Measurements from ENCODE around the gene ZNF865. TPM values are rescaled to one million over a fixed set of nuclear protein-coding genes. Genes with fewer than 3 reads are reported as not detected.
"Not testable (repeated sequence)": the region's sequence is repeated elsewhere in the genome, so short reads cannot be mapped to it uniquely, and the experiment has no call there.

The ZNF865 gene
- polyA plus RNA-seq (ENCODE audit: insufficient read length) = 7.6 TPM

DNA sequence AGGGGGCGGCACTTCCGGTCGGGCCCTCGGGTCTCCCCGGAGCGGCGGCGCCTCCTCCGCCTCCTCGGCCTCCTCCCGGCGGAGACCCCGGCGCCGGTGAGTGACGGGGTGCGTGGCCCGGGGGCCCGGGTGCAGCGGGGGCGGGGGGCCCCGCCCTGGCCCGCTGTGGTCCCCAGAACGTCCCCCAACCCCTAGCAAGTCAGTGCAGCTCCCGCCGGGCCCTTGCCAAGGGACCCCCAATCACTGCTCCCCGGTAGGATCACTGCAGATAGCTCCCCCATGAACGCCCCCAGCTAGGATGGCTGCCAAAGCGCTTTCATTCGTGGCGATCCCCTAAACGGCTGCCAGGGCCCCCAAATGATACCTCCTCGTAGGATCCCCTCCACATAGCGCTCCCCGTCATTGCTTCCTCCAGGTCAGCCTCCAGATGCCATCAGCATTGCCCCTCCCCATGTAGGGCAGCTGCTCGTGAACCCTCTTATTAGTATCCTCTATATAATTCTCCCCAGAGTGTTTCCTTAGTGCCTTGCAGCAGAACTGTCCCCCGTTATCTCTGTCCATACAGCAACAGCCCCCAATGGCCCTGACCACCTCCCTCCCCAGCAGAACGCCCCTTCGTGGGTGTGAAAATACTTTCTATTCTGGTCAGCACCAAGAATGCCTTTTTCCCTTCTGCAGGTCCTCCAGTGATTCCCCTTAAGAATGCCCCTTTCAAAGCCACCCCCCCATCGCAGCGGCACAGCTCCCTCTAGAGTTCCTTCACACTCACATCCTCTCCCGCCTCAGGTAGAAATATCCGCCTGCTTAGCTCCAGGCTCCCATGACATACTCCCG is at the start of gene ZNF865:
ZNF865 (plus strand) TSS at position 11 of the 834 bp plus-strand sequence. CDS start 7,972 bp downstream, outside the sequence.
- DNase-seq (ENCODE audit: low read depth) = no peak

DNA sequence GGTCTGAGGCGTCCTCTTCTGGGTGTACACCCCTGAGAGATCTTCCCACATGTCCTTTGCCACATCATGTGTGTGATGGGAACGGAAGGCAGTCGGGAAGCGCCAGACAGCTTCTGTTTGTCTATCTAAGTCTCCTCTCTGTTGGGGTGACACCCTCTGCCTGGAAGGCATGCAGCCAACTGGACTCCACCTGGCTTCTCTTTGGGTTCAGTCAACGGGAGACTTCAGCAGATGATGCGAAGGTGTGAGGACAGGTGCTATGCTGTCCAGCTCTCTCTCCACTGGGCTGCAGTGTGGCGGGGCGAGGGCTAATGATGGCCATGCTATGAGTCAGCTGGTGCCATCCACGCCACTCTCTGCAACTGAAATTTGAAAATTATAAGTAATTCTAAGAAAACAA is 45.8 kb upstream of the ZNF865 start:
- DNase-seq (ENCODE audit: low read depth) = no peak

DNA sequence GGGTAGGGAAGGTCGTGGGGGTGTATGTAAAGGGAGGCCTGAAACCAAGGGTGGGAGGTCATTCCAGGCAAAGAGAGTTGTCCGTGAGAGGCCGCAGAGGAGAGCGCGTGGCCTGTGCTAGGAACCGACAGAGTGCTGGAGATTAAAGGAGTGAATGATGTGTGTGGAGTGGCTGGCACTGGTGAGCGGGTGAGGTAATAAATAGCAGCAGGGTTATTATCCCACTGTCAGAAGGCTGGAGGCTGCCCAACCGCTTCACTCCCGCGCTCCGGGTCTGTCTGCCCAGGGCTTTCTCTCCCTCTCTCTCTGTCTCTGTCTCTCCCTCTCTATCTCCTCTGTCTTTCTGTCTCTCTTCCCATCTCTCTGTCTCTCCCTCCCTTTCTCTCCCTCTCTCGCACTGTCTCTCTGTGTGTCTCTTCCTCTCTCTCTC is 42.2 kb upstream of the ZNF865 start:
- DNase-seq (ENCODE audit: low read depth) = no peak

DNA sequence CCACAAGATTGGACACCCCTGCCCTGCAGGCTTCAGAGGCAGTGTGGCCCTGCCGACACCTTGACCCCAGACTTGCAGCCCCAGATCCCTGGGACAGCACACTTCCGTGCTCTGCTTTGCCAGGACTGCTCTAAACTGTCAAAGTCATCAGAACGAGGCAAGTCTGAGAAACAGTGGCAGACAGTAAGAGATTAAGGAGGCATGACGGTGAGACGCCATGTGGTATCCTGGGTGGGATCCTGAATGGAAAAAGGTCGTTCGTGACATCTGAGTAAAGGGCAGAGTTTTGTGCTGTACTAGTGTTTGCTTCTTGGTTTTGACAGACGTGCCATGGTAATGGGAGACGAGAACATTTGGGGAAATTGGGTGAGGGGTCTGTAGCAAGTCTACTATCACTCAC is 38.6 kb upstream of the ZNF865 start:
- no peak for DNase-seq (ENCODE audit: low read depth)

DNA sequence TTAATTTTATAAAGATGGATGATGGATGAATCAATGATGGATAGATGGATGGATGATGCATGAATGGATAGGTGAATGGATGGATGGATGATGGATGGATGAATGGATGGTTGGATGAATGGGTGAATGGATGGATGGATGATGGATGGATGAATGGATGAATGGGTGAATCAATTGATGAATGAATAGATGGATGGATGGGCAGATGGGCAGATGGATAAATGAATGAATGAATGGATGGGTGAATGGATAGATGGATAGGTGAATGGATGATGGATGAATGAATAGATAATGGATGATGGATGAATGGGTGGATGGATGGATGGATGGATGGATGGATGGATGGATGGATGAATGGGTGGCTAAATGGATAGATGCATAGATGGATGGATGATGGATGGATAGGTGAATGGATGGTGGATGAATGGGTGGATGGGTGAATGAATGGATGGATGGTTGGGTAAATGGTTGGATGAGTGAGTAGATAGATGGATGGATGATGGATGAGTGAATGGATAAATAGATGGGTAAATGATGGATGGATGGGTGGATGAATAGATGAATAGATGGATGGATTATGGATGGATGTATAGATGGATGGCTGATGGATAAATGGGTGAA is 37.6 kb upstream of the ZNF865 start:
- DNase-seq (ENCODE audit: low read depth) = no peak

DNA sequence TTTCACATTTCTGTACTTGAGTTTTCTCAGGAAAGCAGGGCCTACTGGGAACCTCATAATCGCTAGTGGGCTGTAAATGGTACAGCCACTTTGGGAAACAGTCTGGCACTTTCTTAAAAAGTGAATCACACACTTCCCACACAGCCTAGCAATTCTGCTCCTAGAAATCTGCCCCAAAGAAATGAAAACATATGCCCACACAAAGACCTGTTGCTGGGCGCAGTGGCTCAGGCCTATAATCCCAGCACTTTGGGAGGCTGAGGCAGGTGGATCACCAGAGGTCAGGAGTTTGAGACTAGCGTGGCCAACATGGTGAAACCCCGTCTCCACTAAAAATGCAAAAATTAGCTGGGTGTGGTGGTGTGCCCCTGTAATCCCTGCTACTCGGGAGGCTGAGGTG is 36.0 kb upstream of the ZNF865 start:
- DNase-seq (ENCODE audit: low read depth) = not testable (repeated sequence)

DNA sequence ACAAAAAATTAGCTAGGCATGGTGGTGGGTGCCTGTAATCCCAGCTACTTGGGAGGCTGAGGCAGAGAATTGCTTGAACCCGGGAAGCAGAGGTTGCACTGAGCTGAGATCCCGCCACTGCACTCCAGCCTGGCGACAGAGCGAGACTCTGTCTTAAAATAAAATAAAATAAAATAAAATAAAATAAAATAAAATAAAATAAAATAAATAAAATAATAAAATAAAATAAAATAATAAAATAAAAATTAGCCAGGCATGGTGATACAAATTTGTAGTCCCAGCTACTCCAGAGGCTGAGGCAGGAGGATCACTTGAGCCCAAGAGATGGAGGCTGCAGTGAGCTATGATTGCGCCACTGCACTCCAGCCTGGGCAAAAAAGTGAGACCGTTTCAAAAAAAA is 31.5 kb upstream of the ZNF865 start:
- not testable (repeated sequence) for DNase-seq (ENCODE audit: low read depth)

DNA sequence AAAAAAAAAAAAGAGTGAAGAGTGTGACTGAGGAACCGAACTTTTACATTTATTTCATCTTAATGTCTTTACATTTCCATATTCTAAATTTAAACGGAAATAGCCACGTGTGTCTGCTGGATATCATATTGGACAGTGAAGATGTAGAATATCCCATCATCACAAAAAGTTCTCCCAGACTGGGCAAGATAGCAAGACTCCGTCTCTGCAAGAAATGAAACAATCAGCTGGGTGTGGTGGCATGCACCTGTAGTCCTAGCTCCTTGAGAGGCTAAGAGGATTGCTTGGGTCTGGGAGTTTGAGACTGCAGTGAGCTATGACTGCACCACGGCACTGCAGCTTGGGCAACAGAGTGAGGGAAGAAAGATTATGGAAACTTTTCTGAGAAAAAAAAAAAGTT is 28.7 kb upstream of the ZNF865 start:
- no peak for DNase-seq (ENCODE audit: low read depth)

DNA sequence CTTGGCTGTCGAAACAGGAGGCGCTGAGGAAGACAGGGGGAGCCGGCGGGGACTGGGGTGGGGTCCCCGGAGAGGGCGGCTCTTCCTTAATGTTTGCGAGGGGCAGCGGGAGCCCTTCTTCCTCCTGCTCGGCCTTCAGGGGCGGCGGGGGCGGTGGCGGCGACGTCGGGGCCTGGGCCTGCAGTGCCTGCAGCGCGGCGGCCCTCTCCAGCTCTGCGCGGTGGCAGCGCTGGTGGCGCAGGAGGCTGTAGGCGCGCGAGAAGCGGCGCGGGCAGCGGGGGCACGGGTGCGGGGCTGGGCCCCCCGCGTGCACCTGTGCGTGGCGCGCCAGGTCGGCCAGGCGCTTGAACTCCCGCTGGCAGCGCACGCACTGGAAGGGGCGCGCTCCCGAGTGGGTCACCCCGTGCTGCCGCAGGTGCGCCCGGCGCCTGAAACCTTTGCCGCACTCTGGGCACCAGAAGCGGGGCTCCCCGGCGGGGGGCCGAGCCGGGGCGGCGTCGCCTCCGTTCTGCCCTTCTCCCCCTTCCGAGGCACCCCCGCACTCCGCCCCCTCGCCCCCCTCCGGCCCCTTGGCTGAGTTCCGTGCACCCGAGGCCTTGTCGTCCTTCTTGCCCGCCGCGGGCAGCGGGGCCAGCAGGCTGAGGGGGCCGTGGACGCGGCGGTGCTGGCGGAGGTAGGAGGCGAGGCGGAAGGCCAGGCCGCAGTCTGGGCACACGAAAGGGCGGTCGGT is 27.3 kb upstream of the ZNF865 start:
- no peak for DNase-seq (ENCODE audit: low read depth)

DNA sequence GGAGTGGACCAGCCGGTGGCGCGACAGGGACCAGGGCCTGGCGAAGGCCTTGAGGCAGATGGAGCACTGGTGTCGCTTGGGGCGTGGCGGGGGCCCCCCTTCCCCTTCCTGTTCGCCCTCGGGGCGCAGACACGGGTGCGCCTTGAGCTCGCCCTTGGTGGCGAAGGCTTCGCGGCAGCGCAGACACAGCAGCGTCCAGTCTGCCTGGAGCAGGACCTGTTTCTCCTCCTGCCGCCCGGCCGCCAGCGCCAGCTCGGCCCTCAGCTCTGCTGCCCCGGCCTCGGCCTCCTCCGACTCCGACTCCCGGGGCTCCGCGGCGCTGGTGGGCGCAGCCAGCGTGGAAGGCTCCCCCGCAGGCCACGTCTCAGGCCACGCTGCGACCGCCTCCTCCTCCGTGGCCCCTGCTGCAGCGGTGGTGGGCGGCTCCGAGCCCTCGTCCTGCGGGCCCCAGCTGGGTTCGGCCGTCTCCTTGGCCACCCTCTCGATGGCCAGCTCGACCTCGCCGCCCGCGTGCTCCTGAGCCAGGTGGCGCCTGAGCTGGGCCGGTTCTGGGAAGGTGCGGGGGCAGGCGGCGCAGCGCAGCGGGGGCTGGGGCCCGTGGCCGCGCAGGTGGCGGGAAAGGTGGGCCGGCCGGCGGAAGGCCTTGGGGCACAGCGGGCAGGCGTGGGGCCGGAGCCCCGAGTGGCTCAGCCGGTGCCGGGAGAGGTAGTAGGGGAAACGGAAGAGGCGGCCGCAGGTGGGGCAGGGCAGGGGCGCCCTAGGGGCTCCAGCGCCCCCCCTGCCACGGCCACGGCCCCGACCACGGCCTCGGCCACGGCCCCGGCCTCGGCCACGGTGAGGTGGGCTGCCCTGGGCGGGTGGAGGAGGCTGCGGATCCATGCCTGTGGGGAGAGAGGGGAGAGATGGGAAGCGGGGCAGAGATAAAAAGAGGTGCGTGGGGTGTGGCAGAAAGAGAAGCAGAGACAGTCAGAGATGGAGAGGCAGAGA is 26.4 kb upstream of the ZNF865 start:
- DNase-seq (ENCODE audit: low read depth) = no peak

DNA sequence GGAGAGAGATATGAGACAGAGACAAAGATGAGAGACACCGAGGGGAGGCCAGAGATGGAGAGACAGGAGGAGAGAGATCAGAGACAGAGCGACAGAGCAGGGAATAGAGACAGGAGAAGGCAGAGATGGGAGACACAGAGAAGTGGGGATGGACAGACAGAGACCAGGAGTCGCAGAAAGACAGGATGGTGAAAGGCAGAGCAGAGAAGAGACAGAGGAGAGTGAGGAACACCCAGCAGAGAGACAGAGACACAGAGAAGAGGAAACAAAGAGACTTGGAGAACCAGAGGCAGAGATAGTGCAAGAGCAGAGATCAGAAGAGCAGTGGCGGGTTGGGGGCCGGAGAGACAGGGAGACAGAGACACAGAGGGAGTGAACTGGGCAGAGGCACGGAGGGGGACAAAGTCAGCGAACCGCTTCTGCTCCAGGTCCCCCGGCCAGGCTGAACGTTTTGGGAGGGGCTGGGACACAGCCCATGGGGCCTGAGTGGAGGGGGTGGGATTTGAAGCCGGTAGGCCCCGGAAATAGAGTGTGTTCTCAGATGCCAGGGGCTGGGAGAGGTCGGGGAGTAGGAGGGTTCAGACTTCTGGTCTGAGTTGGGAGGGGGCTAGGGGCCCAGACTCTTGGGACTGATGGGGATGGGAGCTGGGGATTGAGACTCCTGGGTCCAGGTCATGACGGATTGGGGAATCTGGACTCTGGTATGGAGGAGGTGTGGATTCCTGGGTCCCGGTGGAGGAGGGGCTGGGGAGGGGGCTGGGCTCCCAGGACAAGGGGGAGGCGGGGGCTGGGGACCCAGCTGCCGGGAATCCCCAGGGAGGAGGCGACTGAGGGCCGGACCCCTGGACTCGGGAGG is 25.5 kb upstream of the ZNF865 start:
- DNase-seq (ENCODE audit: low read depth) = no peak

DNA sequence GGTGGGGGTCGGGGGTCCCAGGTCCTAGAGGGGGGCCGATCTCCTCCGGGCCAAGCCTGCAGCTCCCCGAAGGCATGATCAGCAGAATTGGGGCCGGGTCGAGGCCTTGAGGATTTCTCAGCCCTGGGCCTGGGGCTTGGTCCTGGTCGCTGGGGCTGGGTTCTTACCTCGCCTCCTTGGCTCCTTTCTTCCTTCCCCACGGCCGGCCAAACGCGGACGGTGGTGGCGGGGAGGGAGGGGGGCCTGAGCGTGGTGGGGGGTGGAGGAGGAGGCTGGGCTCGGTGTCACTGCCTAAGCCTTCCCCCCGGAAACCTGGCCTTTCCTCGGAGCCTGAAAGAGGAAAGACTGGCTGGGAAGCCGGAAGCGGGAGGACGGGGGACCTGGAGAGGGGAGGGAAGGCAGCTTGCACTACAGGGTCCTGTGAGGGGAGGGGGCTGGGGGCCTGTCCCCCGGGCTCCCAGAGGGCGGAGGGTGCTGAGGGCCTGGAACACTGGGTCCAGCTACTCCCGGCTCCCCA is 24.8 kb upstream of the ZNF865 start, which contains the start of gene ZNF579:
ZNF579 (minus strand) TSS at position 221 of the 517 bp plus-strand sequence. CDS start 1,209 bp downstream, outside the sequence.
- no peak for DNase-seq (ENCODE audit: low read depth)

DNA sequence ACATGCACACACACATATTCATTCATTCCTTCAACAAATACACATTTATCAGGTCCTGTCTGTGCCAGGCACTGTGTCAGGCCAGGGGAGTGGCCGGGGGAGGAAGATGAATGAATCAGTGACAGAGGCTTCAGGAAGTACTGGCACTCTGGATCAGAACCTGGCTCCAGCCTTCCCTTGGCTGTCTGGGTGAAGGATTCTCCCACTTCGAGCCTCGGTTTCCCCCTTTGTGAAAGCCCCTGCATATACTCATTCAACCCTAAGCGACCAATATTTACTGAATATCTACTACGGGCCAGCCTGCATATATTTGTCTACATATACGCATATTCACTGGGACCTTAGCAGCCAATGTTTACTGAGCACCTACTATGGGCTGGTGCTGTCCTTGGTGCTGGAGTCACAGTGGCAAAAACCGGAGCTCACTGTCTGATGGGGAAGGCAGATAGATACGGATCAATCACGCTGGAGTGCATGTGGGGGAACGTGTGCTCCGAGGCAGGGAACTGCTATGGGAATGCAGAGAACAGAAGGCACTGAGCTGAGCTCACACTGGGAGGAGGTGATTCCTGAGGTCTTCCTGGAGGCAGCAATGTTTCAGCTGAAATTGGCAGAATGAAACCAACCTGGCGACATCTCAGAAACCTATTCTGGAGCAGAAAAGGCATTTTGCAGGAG is 24.2 kb upstream of the ZNF865 start:
- DNase-seq (ENCODE audit: low read depth) = no peak

DNA sequence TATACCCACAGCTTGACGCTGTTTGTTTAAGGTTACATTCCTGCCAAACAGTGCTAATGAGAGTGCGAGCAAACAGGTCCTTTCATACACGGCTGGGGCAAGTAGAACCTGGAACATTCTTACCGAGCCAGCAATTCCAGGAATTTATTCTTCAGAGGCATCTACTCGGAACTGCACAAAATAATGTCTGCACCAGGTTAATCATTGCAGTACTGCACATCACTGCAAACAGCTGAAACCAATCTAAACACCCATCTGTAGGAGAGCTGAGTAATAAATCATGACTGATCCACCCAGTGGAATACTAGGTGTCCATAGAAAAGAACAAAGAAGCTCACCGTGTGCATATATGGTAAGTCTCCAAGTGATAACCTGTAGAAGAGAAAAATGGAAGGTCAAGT is 23.6 kb upstream of the ZNF865 start:
- no peak for DNase-seq (ENCODE audit: low read depth)

DNA sequence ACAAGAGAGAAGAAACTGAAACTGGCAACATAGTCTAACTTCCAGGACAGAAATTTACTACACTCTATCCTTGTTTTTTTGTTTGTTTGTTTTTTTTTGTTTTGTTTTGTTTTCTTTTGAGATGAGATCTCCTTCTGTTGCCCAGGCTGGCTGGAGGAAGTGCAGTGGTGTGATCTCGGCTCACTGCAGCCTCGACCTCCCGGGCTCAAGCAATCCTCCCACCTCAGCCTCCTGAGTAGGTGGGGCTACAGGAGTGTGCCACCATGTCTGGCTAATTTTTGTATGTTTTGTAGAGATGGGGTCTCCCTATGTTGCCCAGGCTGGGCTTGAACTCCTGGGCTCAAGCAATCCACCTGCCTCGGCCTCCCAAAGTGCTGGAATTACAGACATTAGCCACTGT is 23.2 kb upstream of the ZNF865 start:
- not testable (repeated sequence) for DNase-seq (ENCODE audit: low read depth)

DNA sequence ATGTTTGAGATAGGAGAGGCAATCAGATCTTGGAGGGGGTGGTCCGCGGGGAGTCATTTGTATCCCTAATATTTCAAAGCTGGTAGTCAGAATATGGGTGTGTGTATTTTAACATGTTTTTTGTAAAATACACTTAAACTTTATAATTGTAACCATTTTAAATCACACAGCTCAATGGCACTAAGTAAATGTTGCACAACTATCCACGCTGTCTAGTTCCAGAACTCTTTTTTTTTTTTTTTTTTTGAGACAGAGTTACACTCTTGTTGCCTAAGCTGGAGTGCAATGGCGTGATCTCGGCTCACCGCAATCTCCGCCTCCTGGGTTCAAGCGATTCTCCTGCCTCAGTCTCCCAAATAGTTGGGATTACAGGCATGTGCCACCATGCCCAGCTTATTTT is 21.6 kb upstream of the ZNF865 start:
- not testable (repeated sequence) for DNase-seq (ENCODE audit: low read depth)

DNA sequence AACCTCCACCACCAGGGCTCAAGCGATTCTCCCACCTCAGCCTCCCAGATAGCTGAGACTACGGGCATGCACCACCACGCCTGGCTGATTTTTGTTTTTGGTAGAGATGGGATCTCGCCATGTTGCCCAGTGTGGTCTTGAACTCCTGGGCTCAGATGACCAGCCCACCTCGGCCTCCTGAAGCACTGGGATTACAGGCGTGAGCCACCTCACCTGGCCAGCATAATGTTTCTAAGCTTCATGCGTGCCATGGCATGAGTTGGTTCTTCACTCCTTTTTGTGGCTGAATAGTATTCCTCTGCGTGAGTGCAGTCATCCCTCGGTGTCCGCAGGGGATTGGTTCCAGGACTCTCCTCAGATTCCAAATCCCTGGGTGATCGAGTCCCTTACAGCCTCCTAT is 20.6 kb upstream of the ZNF865 start:
- no peak for DNase-seq (ENCODE audit: low read depth)

DNA sequence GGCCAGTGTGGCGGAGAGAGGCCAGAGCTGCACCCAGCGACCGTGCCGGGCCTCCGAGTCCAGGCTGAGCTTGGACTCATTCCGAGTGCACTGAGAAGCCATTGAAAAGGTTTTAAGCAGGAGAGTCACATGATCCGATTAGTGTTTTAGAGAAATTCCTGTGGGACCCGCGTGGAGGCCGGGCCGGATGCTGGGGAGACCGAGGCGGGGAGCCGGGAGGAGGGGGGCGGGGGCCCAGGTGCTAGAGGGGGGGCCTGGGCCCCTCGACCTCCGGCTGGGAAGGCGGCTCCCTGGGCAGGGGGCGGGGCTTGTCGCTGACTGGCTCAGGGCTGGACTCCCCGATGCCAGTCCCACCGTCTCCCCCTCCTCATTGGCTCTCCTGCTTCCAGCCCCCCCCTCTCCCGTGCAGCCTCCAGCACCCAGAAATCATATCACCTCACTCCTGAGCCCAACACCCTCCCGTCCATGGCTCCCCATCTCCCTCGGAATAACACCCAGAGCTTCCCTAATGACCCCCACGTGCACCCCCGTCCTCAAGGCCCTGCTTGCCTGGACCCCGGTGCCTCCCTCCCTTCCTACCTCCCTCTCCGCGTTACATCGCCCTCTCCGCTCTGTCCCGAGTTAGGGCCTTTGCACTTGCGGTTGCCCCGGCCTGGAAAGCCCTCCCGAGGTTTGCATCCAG is 19.6 kb upstream of the ZNF865 start:
- DNase-seq (ENCODE audit: low read depth) = no peak
